Keratinocyte (primary cell): Measurements from ENCODE around the gene EPB41L2. TPM values are rescaled to one million over a fixed set of nuclear protein-coding genes. Genes with fewer than 3 reads are reported as not detected.

Experiments
- DNase-seq: peaks from one replicate; pipeline ENCODE4 v3.0.0-alpha.2; 2011; ENCODE audit warnings: low read depth, missing footprints, low spot score
- FAIRE-seq: peaks from 2 replicates; lab custom pipeline; 2011; peaks lifted over from hg19 to GRCh38; lab: Jason Lieb, UNC
- H2AFZ ChIP-seq: 2 replicates; pipeline ENCODE4 v1.6.0; 2012; ENCODE audit warnings: low read length, control low read depth, inconsistent platforms; ENCODE audit not compliant: control insufficient read depth
- H3K27ac ChIP-seq: 2 replicates; pipeline ENCODE4 v1.5.1; 2011; ENCODE audit warnings: low read length; ENCODE audit not compliant: control insufficient read depth, insufficient read depth
- H3K27me3 ChIP-seq: 3 replicates; pipeline ENCODE4 v1.6.0; 2011; ENCODE audit warnings: low read length; ENCODE audit not compliant: control insufficient read depth, insufficient read depth; ENCODE audit errors: extremely low read depth
- H3K36me3 ChIP-seq, 2 experiments: 2 replicates in 1 of 2; 3 replicates in 1 of 2; pipeline ENCODE4 v1.5.1; 2011; ENCODE audit warnings: low read length in 2 of 2, mild to moderate bottlenecking in 1 of 2; ENCODE audit not compliant: control insufficient read depth in 2 of 2, insufficient read depth in 2 of 2; ENCODE audit errors: extremely low read depth in 1 of 2
- H3K4me1 ChIP-seq: 3 replicates; pipeline ENCODE4 v1.5.1; 2011; ENCODE audit warnings: low read length; ENCODE audit not compliant: control insufficient read depth, insufficient read depth; ENCODE audit errors: extremely low read depth
- H3K4me2 ChIP-seq: 3 replicates; pipeline ENCODE4 v1.6.0; 2011; ENCODE audit warnings: low read depth, low read length; ENCODE audit not compliant: control insufficient read depth, insufficient read depth; ENCODE audit errors: extremely low read depth
- H3K4me3 ChIP-seq, 3 experiments: fragments of 200-600 bp in 1 of 3; sonication (generic) in 1 of 3; 2 replicates in 2 of 3; 3 replicates in 1 of 3; pipeline ENCODE4 v1.5.1; 2011 to 2016; ENCODE audit warnings: low read length in 3 of 3, mild to moderate bottlenecking in 3 of 3, control low read depth in 2 of 3, inconsistent platforms in 1 of 3, low read depth in 1 of 3, mixed read lengths in 1 of 3, mixed run types in 1 of 3, moderate library complexity in 1 of 3; ENCODE audit not compliant: control insufficient read depth in 2 of 3, insufficient read depth in 2 of 3; ENCODE audit errors: extremely low read depth in 1 of 3
- H3K79me2 ChIP-seq: 2 replicates; pipeline ENCODE4 v1.6.0; 2012; ENCODE audit warnings: low read length; ENCODE audit not compliant: control insufficient read depth, insufficient read depth
- H3K9ac ChIP-seq: 3 replicates; pipeline ENCODE4 v1.6.0; 2011; ENCODE audit warnings: low read length; ENCODE audit not compliant: control insufficient read depth, insufficient read depth; ENCODE audit errors: extremely low read depth
- H3K9me1 ChIP-seq: 3 replicates; pipeline ENCODE4 v1.6.0; 2011; ENCODE audit warnings: low read length; ENCODE audit not compliant: control insufficient read depth, insufficient read depth; ENCODE audit errors: extremely low read depth
- H3K9me3 ChIP-seq: 2 replicates; pipeline ENCODE4 v1.5.1; 2012; ENCODE audit warnings: low read depth, low read length; ENCODE audit not compliant: control insufficient read depth
- H4K20me1 ChIP-seq: 3 replicates; pipeline ENCODE4 v1.6.0; 2011; ENCODE audit warnings: low read length; ENCODE audit not compliant: control insufficient read depth, insufficient read depth; ENCODE audit errors: extremely low read depth
- EZH2 ChIP-seq: IDR thresholded peaks from one replicate; pipeline ENCODE4 v1.6.1; 2012; ENCODE audit warnings: inconsistent platforms, mild to moderate bottlenecking, low read length, moderate library complexity
- dilution Hi-C: fragments of 300-500 bp; cut with MboI; formaldehyde crosslinking; loops from one replicate; pipeline ENCODE4 v1.7.0; 2020; ENCODE audit warnings: low sequenced_read_pairs; ENCODE audit not compliant: extremely low pct_ligation_motif_present
- polyA plus RNA-seq, 5 experiments: library from polyadenylated mRNA; depleted of rRNA in 3 of 5; stranded (reverse) in 3 of 5; stranded (forward) in 1 of 5; unstranded in 1 of 5; fragments of >200 nt; gene quantifications; 1 replicate in 1 of 5; 2 replicates in 3 of 5; 3 replicates in 1 of 5; pipeline versions ENCODE4 v1.2.1 to v1.2.3, GENCODE V29; 2011 to 2012; ENCODE audit warnings: missing spikeins in 2 of 5, low read depth in 1 of 5, low replicate concordance in 1 of 5
- TF ChIP-seq, protein P1 (sequence below), 3 experiments: IDR thresholded peaks in 1 of 3; conservative IDR thresholded peaks in 1 of 3; optimal IDR thresholded peaks in 1 of 3; 2 replicates in 2 of 3; 3 replicates in 1 of 3; pipeline versions ENCODE3 to v1.5.1; 2011; ENCODE audit warnings: low read length in 3 of 3, mild to moderate bottlenecking in 3 of 3, moderate library complexity in 2 of 3, control low read depth in 1 of 3, inconsistent platforms in 1 of 3; ENCODE audit not compliant: insufficient read depth in 2 of 3; ENCODE audit errors: extremely low read depth in 1 of 3

The EPB41L2 gene
- polyA plus RNA-seq, 1 donor (not counting 4 experiments of a cell fraction or from before 2014, with no cell fraction given): 22.0 TPM

DNA sequence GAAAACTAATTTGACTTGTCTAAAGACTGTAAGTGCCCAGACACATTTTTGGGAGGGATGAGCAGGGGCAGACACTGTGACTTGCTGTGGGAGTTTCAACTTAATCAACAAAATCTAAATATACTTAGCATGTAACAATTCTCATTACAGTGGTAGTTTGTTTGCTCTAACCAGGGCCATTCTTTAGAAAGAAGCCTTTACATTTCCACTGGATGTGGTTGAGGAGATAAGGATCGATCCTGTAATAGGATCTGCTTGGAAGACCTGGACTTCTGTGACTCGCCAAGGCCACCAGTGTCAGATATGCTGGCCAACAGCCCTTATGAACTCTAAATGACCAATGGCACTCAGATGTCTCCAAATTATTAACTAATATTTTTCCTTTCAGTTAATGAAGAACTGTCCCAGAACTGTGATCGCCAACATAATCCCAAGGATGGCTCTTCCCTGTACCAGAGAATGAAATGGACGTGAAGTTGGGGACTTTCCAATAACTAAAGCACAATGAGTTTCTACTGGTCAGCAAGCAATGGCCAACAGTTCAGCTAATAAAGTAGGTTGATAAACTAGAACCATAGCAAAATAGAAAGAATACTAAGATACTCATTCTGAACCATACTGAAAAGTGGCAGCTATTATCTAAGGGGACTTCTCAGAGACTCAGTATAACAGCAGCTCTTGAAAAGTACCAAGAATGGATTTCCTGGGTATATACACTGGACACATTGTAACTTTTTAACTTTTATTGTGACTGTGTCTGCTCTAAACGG, 228.4 kb downstream of the EPB41L2 start:
- Histone ChIP-seq H3K27ac (no peak overlapping the region), H2AFZ (no peak overlapping the region), H3K79me2 (no peaks in the 10 kb centered on the region), H3K9ac (no peak overlapping the region), H3K4me1 (no peaks in the 10 kb centered on the region), H3K4me2 (no peak overlapping the region), H3K36me3 (no peaks in the 10 kb centered on the region), H3K27me3 (no peaks in the 10 kb centered on the region), H3K9me1 (no peaks in the 10 kb centered on the region), H3K4me3 (no peak overlapping the region), H3K9me3 (no peaks in the 10 kb centered on the region), H4K20me1 (no peaks in the 10 kb centered on the region)
- TF ChIP-seq, protein P1, sequence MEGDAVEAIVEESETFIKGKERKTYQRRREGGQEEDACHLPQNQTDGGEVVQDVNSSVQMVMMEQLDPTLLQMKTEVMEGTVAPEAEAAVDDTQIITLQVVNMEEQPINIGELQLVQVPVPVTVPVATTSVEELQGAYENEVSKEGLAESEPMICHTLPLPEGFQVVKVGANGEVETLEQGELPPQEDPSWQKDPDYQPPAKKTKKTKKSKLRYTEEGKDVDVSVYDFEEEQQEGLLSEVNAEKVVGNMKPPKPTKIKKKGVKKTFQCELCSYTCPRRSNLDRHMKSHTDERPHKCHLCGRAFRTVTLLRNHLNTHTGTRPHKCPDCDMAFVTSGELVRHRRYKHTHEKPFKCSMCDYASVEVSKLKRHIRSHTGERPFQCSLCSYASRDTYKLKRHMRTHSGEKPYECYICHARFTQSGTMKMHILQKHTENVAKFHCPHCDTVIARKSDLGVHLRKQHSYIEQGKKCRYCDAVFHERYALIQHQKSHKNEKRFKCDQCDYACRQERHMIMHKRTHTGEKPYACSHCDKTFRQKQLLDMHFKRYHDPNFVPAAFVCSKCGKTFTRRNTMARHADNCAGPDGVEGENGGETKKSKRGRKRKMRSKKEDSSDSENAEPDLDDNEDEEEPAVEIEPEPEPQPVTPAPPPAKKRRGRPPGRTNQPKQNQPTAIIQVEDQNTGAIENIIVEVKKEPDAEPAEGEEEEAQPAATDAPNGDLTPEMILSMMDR (optimal IDR thresholded peaks at IDR 0.05 in 1 of 3, IDR thresholded peaks at IDR 0.05 in 1 of 3, conservative IDR thresholded peaks at IDR 0.05 in 1 of 3; ENCODE audit: extremely low read depth in 1 of 3, insufficient read depth in 2 of 3, low read length in 3 of 3): no peak
- TF ChIP-seq EZH2: no peak
- FAIRE-seq (no peak), DNase-seq (no peak)
- dilution Hi-C loops: no loop called here

DNA sequence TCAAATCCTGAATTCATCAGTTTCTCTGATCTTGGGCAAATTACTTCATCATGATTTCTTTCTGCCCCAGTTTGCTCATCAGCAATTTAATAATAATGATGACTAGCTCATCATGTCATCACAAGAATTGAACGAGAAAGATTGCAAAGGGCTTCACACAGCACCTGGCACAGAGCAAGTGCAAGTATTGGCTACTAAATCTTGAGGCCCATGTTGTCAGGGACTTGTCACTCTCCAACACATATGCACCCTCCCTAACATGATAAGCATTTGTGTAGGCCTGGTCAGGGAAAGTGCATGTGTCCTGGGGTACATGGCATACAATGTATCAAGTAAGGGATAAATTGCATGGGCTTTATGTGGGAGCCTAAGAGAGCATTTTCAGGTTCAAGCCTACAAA, 229.5 kb downstream of the EPB41L2 start:
- Histone ChIP-seq H3K36me3 (no peaks in the 10 kb centered on the region), H2AFZ (no peak overlapping the region), H3K4me2 (no peak overlapping the region), H3K27ac (no peak overlapping the region), H3K9ac (no peak overlapping the region), H4K20me1 (no peaks in the 10 kb centered on the region), H3K4me3 (no peak overlapping the region), H3K79me2 (no peaks in the 10 kb centered on the region), H3K9me3 (no peaks in the 10 kb centered on the region), H3K9me1 (no peaks in the 10 kb centered on the region), H3K4me1 (no peaks in the 10 kb centered on the region), H3K27me3 (no peaks in the 10 kb centered on the region)
- TF ChIP-seq, protein P1 (optimal IDR thresholded peaks at IDR 0.05 in 1 of 3, IDR thresholded peaks at IDR 0.05 in 1 of 3, conservative IDR thresholded peaks at IDR 0.05 in 1 of 3; ENCODE audit: extremely low read depth in 1 of 3, insufficient read depth in 2 of 3, low read length in 3 of 3): no peak
- TF ChIP-seq EZH2: no peak
- FAIRE-seq (no peak), DNase-seq (no peak)
- dilution Hi-C loops: no loop called here
